ENCODE data around the gene BCL2A1.

GRCh38 chr15:79942741-79943481, 28.1 kb downstream of the BCL2A1 start:
- TF ChIP-seq MAFK (IDR thresholded peaks at IDR 0.05; ENCODE audit: low read depth, low read length) = no peak
- no peak for TF ChIP-seq CTCF (conservative IDR thresholded peaks at IDR 0.05; ENCODE audit: low read depth, low read length)
- TF ChIP-seq SMC3 (IDR thresholded peaks at IDR 0.05; ENCODE audit: low read depth, low read length) = no peak
- TF ChIP-seq USF2 (IDR thresholded peaks at IDR 0.05; ENCODE audit: low read depth, low read length) = no peak
- no peak for TF ChIP-seq POLR2A (IDR thresholded peaks at IDR 0.05; ENCODE audit: low read depth, low read length)
- no peak for TF ChIP-seq RFX5 (IDR thresholded peaks at IDR 0.05; ENCODE audit: low read depth, low read length)
- no peak for TF ChIP-seq CEBPB (IDR thresholded peaks at IDR 0.05; ENCODE audit: low read depth, low read length)
- TF ChIP-seq BHLHE40 (IDR thresholded peaks at IDR 0.05; ENCODE audit: low read depth, low read length) = no peak
- no peak for TF ChIP-seq NFE2L2 (IDR thresholded peaks at IDR 0.05; ENCODE audit: low read depth, low read length)

All from IMR-90 (cell line).